Ishikawa (cell line): ENCODE data around the gene WBP2.

Experiments used
- CEBPB ChIP-seq: IDR thresholded peaks from 2 replicates; pipeline ENCODE4 v1.6.1; 2012
- CREB1 ChIP-seq: IDR thresholded peaks from 2 replicates; pipeline ENCODE4 v1.6.1; 2012; ENCODE audit warnings: low read depth
- EP300 ChIP-seq: IDR thresholded peaks from 2 replicates; pipeline ENCODE4 v1.6.1; 2012; ENCODE audit warnings: borderline replicate concordance
- MAX ChIP-seq: IDR thresholded peaks from 2 replicates; pipeline ENCODE4 v1.6.1; 2012
- RAD21 ChIP-seq: IDR thresholded peaks from 2 replicates; pipeline ENCODE4 v1.6.1; 2012; ENCODE audit warnings: low read depth
- TF ChIP-seq, protein P1 (sequence below): IDR thresholded peaks from 2 replicates; pipeline ENCODE4 v1.6.1; 2012

DNA sequence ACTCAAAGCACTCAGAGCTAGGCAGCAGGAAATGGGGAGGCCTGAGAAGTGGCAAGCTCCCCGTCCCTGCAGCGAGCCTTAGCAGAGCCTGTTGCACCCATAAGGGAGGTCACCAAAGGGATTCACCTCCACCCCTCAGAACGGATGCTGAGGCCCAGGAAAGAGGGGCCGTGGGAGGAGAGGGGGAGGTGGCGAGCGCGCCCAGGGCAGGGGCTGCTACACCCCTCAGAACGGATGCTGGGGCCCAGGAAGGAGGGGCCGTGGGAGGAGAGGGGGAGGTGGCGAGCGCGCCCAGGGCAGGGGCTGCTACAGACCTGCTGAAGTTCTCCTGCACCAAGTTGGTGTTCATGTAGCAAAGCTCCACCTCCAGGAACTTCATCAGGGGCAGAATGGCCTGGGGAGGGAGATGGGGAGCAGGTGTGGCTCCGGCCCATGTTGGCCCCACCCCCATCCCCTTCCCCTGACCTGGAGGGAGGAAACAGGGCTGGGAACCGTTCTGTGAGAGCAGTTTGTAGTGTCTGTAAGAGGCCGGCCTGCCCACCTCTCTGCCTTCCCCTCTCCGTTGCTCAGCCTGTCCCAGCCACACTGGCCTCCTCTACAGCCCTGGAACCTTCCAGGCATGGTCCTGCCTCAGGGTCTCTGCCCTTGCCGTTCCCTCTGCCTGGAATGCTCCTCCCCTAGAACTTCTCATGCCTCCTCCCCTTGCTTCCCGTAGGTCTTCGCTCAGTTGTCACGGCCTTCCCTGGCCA is 22.3 kb downstream of the WBP2 start:
- no peak for TF ChIP-seq CEBPB
- no peak for TF ChIP-seq MAX
- no peak for TF ChIP-seq RAD21
- TF ChIP-seq EP300: no peak
- no peak for TF ChIP-seq CREB1
- TF ChIP-seq, protein P1, sequence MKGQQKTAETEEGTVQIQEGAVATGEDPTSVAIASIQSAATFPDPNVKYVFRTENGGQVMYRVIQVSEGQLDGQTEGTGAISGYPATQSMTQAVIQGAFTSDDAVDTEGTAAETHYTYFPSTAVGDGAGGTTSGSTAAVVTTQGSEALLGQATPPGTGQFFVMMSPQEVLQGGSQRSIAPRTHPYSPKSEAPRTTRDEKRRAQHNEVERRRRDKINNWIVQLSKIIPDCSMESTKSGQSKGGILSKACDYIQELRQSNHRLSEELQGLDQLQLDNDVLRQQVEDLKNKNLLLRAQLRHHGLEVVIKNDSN: no peak
